HepG2 (cell line): ENCODE data around the gene RRBP1. TPM values are rescaled to one million over a fixed set of nuclear protein-coding genes. Genes with fewer than 3 reads are reported as not detected.

Experiments
- ATAC-seq: fragments of 200-7000 bp; cut with Tn5 transposase; 3 replicates; pipeline ENCODE4 v1.9.1; 2020; ENCODE audit warnings: mild to moderate bottlenecking, moderate library complexity
- BruUV-seq: library from RNA; stranded (reverse); fragments of 400-500 nt; replicated peaks from 2 replicates; lab custom pipeline; 2021; lab: Mats Ljungman, UMichigan
- CTCF ChIA-PET: fragments of 300-600 bp; formaldehyde crosslinking; extraction: SDS; loops from one replicate; lab custom pipeline; 2021; ENCODE audit warnings: low total read pairs, inconsistent platforms, low intra/inter-chr PET ratio; lab: Yijun Ruan, JAX
- POLR2A ChIA-PET: fragments of 350-600 bp; sonication (Branson Sonifier 250); formaldehyde crosslinking; loops from one replicate; lab custom pipeline; 2020; ENCODE audit warnings: antibody characterized with exemption, inconsistent platforms; lab: Yijun Ruan, JAX
- DNase-seq: peaks from one replicate; pipeline ENCODE4 v3.0.0-alpha.2; 2015; ENCODE audit warnings: low spot score
- FAIRE-seq: peaks from 3 replicates; lab custom pipeline; 2011; peaks lifted over from hg19 to GRCh38; lab: Jason Lieb, UNC
- H2AFZ ChIP-seq: one replicate; pipeline ENCODE4 v1.6.1; 2011; ENCODE audit warnings: low read length, inconsistent platforms
- H3K27ac ChIP-seq: fragments of 300-600 bp; 3 replicates; pipeline ENCODE4 v1.8.0; 2011; ENCODE audit warnings: mixed run types, mild to moderate bottlenecking, mixed read lengths, low read length, inconsistent platforms; ENCODE audit not compliant: insufficient read depth; ENCODE audit errors: extremely low read length
- H3K27me3 ChIP-seq, 2 experiments: fragments of 200-600 bp in 1 of 2; 2 replicates in 1 of 2; 3 replicates in 1 of 2; pipeline versions ENCODE4 v1.6.0 to v1.8.0; 2011; ENCODE audit warnings: low read length in 2 of 2, mild to moderate bottlenecking in 2 of 2, moderate library complexity in 2 of 2, inconsistent platforms in 1 of 2; ENCODE audit not compliant: insufficient read depth in 2 of 2, control insufficient read depth in 1 of 2
- H3K36me3 ChIP-seq, 2 experiments: fragments of 200-600 bp in 1 of 2; replicated peaks in 1 of 2; 2 replicates in 1 of 2; 3 replicates in 1 of 2; pipeline versions ENCODE4 v1.5.1 to v1.8.0; 2011; ENCODE audit warnings: low read length in 2 of 2, inconsistent platforms in 1 of 2; ENCODE audit not compliant: insufficient read depth in 2 of 2, control insufficient read depth in 1 of 2
- H3K4me1 ChIP-seq: 2 replicates; pipeline ENCODE4 v1.5.1; 2012; ENCODE audit warnings: low read length, inconsistent platforms; ENCODE audit not compliant: insufficient read depth
- H3K4me2 ChIP-seq: 2 replicates; pipeline ENCODE4 v1.6.0; 2011; ENCODE audit warnings: low read depth, low read length, inconsistent platforms
- H3K4me3 ChIP-seq, 3 experiments: fragments of 200-600 bp in 1 of 3; sonication (generic), shearing (Covaris generic) in 1 of 3; replicated peaks in 1 of 3; 2 replicates each; pipeline ENCODE4 v1.5.1; 2011 to 2016; ENCODE audit warnings: low read length in 3 of 3, inconsistent platforms in 2 of 3, low read depth in 2 of 3, mild to moderate bottlenecking in 2 of 3, control low read depth in 1 of 3, mixed read lengths in 1 of 3; ENCODE audit not compliant: insufficient read depth in 1 of 3
- H3K79me2 ChIP-seq: one replicate; pipeline ENCODE4 v1.6.1; 2011; ENCODE audit warnings: low read length, inconsistent platforms; ENCODE audit not compliant: insufficient read depth
- H3K9ac ChIP-seq: 2 replicates; pipeline ENCODE4 v1.6.0; 2011; ENCODE audit warnings: mild to moderate bottlenecking, low read depth, low read length, inconsistent platforms; ENCODE audit not compliant: insufficient read depth
- H3K9me3 ChIP-seq: 2 replicates; pipeline ENCODE4 v1.5.1; 2012; ENCODE audit warnings: mild to moderate bottlenecking, low read length
- H4K20me1 ChIP-seq: 2 replicates; pipeline ENCODE4 v1.6.0; 2011; ENCODE audit warnings: inconsistent platforms, mild to moderate bottlenecking, low read length, moderate library complexity; ENCODE audit not compliant: insufficient read depth
- AGO1 ChIP-seq: fragments of 200-400 bp; formaldehyde crosslinking; IDR thresholded peaks from 2 replicates; pipeline ENCODE4 v1.6.1; 2017; ENCODE audit warnings: mild to moderate bottlenecking, low read depth, low read length, moderate library complexity; ENCODE audit not compliant: poor library complexity, severe bottlenecking
- ARNTL ChIP-seq: sonication (generic); formaldehyde crosslinking; IDR thresholded peaks from 2 replicates; pipeline ENCODE4 v1.4.0; 2020; ENCODE audit warnings: mild to moderate bottlenecking, missing genetic modification reagents
- HMG20B ChIP-seq: conservative IDR thresholded peaks from 2 replicates; pipeline ENCODE4 v1.6.1; 2016; ENCODE audit warnings: missing genetic modification reagents, missing compliant biosample characterization
- JUNB ChIP-seq: sonication (generic); formaldehyde crosslinking; IDR thresholded peaks from 2 replicates; pipeline ENCODE4 v1.8.0; 2022; ENCODE audit warnings: missing genetic modification reagents, mild to moderate bottlenecking, borderline replicate concordance
- KDM6A ChIP-seq: IDR thresholded peaks from 2 replicates; pipeline ENCODE4 v1.6.1; 2016; ENCODE audit warnings: low read depth
- NCOR1 ChIP-seq: fragments of 200-600 bp; sonication (generic); IDR thresholded peaks from 2 replicates; pipeline ENCODE4 v1.7.0; 2017; ENCODE audit warnings: antibody characterized with exemption, low read length, borderline replicate concordance
- NONO ChIP-seq, 2 experiments: fragments of 450-650 bp in 1 of 2; sonication (generic) in 1 of 2; formaldehyde crosslinking in 1 of 2; IDR thresholded peaks in 1 of 2; conservative IDR thresholded peaks in 1 of 2; 2 replicates each; pipeline versions ENCODE4 v1.6.1 to v1.8.0; 2017 to 2022; ENCODE audit warnings: mild to moderate bottlenecking in 1 of 2, missing genetic modification reagents in 1 of 2, moderate library complexity in 1 of 2
- TBX2 ChIP-seq: sonication (generic); formaldehyde crosslinking; IDR thresholded peaks from 2 replicates; pipeline ENCODE4 v1.5.0; 2020; ENCODE audit warnings: missing genetic modification reagents, mild to moderate bottlenecking, borderline replicate concordance
- ZNF44 ChIP-seq: sonication (generic); formaldehyde crosslinking; IDR thresholded peaks from 2 replicates; pipeline ENCODE4 v1.5.1; 2020; ENCODE audit warnings: mild to moderate bottlenecking, missing genetic modification reagents
- WGBS: methylation state at CpG from one replicate; pipeline ENCODE4 v1.1.6; 2017; ENCODE audit warnings: low lambda C conversion rate; 5-methylcytosine and 5-hydroxymethylcytosine counted together
- in situ Hi-C: cut with HindIII; loops from 2 replicates; pipeline ENCODE4 v1.10.0; 2017; ENCODE audit warnings: low pct_unique_long_range_greater_than_20kb; ENCODE audit not compliant: extremely low pct_ligation_motif_present
- intact Hi-C: fragments of 100-400 bp; cut with micrococcal nuclease; formaldehyde crosslinking; loops from one replicate; pipeline ENCODE4 v1.10.0; 2022; ENCODE audit not compliant: unreplicated experiment
- polyA plus RNA-seq, 8 experiments: library from polyadenylated mRNA; depleted of rRNA in 3 of 8; stranded (reverse) in 7 of 8; unstranded in 1 of 8; fragments of >200 nt; fragmentation: Illumina TruSeq in 4 of 8; extraction: Trizol in 4 of 8; gene quantifications; 2 replicates each; pipeline versions ENCODE4 v1.2.1 to v1.2.3, GENCODE V29; 2011 to 2016; ENCODE audit warnings: low read depth in 4 of 8, missing spikeins in 1 of 8, mixed read lengths in 1 of 8; ENCODE audit not compliant: insufficient read depth in 1 of 8
- total RNA-seq, 5 experiments: library from RNA; depleted of rRNA; stranded (reverse); fragments of >200 nt; fragmentation: Illumina TruSeq; extraction: Trizol; gene quantifications; 2 replicates each; pipeline ENCODE4 v1.2.3, GENCODE V29; 2016; ENCODE audit warnings: low read depth in 1 of 5
- TF ChIP-seq, protein P1 (sequence below): sonication (generic); formaldehyde crosslinking; IDR thresholded peaks from 2 replicates; pipeline ENCODE4 v1.8.0; 2022; ENCODE audit warnings: mild to moderate bottlenecking, missing genetic modification reagents, moderate library complexity
- TF ChIP-seq, protein P2 (sequence below): sonication (generic); formaldehyde crosslinking; IDR thresholded peaks from 2 replicates; pipeline ENCODE4 v1.8.1; 2023; ENCODE audit warnings: mild to moderate bottlenecking, missing genetic modification reagents
- TF ChIP-seq, protein P3 (sequence below): sonication (generic); formaldehyde crosslinking; IDR thresholded peaks from 2 replicates; pipeline ENCODE4 v1.4.0; 2020; ENCODE audit warnings: missing genetic modification reagents
- TF ChIP-seq, protein P4 (sequence below): sonication (generic); formaldehyde crosslinking; IDR thresholded peaks from 2 replicates; pipeline ENCODE4 v1.4.0; 2020; ENCODE audit warnings: missing genetic modification reagents, borderline replicate concordance
- TF ChIP-seq, protein P5 (sequence below): sonication (generic); formaldehyde crosslinking; IDR thresholded peaks from 2 replicates; pipeline ENCODE4 v1.5.0; 2020; ENCODE audit warnings: missing genetic modification reagents, mild to moderate bottlenecking, borderline replicate concordance

Gene RRBP1
- total and polyA plus RNA-seq, 2 of the 13 experiments (the other 11 are each of a cell fraction or from before 2014, with no cell fraction given): 150 to 222 TPM

DNA sequence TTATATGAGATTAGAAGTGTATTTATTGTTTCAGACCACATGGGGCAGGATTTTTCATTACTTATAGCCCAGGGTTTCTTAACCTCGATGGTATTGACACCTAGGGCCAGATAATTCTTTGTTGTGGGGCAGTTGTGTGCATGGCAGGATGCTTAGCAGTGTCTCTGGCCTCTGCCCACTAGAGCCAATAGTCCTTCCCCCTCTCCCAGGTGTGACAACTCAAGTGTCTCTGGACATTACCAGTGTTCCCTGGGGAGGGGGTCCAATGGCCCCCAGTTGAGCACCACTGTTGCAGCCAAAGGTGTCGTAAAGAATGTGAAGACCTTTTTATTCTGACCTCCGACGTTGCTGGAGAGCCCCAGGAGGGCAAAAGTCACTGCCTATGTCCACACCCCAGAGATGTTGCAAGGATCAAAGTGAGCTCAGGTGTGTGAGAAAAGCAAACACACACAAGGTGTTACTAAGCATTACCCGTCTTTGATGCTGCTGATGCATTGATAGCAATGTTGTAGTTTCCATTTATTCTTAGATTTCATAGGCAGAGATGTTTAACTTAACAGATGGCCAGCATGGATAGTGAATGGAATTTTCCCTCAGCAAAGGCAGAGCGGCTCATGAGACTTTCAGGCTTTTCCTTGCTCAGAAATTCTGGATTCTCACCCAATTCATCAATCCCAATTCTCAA, 39.9 kb upstream of the RRBP1 start:
- ChIA-PET CTCF (interaction anchor here (1.3 to 1.6 kb wide), 4 partner anchors 11 to 176 kb away, joined by 3 to 13 read pairs (median 6); partner anchors contain the start of gene RRBP1), POLR2A (interaction anchor here (0.8 to 5.5 kb wide), 17 partner anchors 12 to 176 kb away, joined by 3 to 81 read pairs (median 4); partner anchors contain the start of genes DSTN and RRBP1)
- H3K27ac ChIP-seq: peak overlapping the region; percentile 55
- TF ChIP-seq, protein P1, sequence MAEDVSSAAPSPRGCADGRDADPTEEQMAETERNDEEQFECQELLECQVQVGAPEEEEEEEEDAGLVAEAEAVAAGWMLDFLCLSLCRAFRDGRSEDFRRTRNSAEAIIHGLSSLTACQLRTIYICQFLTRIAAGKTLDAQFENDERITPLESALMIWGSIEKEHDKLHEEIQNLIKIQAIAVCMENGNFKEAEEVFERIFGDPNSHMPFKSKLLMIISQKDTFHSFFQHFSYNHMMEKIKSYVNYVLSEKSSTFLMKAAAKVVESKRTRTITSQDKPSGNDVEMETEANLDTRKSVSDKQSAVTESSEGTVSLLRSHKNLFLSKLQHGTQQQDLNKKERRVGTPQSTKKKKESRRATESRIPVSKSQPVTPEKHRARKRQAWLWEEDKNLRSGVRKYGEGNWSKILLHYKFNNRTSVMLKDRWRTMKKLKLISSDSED (CRISPR knock-in tag): no peak
- TF ChIP-seq, protein P2, sequence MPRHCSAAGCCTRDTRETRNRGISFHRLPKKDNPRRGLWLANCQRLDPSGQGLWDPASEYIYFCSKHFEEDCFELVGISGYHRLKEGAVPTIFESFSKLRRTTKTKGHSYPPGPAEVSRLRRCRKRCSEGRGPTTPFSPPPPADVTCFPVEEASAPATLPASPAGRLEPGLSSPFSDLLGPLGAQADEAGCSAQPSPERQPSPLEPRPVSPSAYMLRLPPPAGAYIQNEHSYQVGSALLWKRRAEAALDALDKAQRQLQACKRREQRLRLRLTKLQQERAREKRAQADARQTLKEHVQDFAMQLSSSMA (CRISPR knock-in tag): peak; percentile 64; the same call in 1 of the 2 replicates
- TF ChIP-seq, protein P3, sequence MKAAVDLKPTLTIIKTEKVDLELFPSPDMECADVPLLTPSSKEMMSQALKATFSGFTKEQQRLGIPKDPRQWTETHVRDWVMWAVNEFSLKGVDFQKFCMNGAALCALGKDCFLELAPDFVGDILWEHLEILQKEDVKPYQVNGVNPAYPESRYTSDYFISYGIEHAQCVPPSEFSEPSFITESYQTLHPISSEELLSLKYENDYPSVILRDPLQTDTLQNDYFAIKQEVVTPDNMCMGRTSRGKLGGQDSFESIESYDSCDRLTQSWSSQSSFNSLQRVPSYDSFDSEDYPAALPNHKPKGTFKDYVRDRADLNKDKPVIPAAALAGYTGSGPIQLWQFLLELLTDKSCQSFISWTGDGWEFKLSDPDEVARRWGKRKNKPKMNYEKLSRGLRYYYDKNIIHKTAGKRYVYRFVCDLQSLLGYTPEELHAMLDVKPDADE (CRISPR knock-in tag): no peak
- TF ChIP-seq, protein P4, sequence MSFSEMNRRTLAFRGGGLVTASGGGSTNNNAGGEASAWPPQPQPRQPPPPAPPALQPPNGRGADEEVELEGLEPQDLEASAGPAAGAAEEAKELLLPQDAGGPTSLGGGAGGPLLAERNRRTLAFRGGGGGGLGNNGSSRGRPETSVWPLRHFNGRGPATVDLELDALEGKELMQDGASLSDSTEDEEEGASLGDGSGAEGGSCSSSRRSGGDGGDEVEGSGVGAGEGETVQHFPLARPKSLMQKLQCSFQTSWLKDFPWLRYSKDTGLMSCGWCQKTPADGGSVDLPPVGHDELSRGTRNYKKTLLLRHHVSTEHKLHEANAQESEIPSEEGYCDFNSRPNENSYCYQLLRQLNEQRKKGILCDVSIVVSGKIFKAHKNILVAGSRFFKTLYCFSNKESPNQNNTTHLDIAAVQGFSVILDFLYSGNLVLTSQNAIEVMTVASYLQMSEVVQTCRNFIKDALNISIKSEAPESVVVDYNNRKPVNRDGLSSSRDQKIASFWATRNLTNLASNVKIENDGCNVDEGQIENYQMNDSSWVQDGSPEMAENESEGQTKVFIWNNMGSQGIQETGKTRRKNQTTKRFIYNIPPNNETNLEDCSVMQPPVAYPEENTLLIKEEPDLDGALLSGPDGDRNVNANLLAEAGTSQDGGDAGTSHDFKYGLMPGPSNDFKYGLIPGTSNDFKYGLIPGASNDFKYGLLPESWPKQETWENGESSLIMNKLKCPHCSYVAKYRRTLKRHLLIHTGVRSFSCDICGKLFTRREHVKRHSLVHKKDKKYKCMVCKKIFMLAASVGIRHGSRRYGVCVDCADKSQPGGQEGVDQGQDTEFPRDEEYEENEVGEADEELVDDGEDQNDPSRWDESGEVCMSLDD (CRISPR knock-in tag): peak; percentile 88; the same call in 1 of the 2 replicates
- TF ChIP-seq NCOR1 (peak; percentile 99), ARNTL (peak; percentile 89), JUNB (CRISPR knock-in tag) (peak; percentile 88; the same call in 1 of the 2 replicates), TBX2 (CRISPR knock-in tag) (peak; percentile 100), KDM6A (CRISPR knock-in tag) (peak; percentile 95), HMG20B (peak; percentile 100), NONO (IDR thresholded peaks at IDR 0.05) (no peak), NONO (CRISPR knock-in tag; conservative IDR thresholded peaks at IDR 0.05) (peak; percentile 96), ZNF44 (CRISPR knock-in tag) (no peak), AGO1 (no peak)
- TF ChIP-seq, protein P5, sequence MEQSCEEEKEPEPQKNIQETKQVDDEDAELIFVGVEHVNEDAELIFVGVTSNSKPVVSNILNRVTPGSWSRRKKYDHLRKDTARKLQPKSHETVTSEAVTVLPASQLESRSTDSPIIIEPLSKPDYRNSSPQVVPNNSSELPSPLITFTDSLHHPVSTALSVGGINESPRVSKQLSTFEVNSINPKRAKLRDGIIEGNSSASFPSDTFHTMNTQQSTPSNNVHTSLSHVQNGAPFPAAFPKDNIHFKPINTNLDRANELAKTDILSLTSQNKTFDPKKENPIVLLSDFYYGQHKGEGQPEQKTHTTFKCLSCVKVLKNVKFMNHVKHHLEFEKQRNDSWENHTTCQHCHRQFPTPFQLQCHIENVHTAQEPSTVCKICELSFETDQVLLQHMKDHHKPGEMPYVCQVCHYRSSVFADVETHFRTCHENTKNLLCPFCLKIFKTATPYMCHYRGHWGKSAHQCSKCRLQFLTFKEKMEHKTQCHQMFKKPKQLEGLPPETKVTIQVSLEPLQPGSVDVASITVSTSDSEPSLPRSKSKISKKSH (CRISPR knock-in tag): no peak

More for the DNA sequence above, 39.9 kb upstream of the RRBP1 start:
- Histone ChIP-seq H3K4me2 (peak overlapping the region; percentile 52), H3K4me3 (peak overlapping the region in 1 of 3 experiments; percentile 8; a peak in 2 of 6 replicates), H3K27me3 (peaks cover 4 to 65% of the 10 kb centered on the region in 2 experiments; a peak in 4 of 5 replicates), H3K79me2 (no peaks in the 10 kb centered on the region), H3K36me3 (no peaks in the 10 kb centered on the region), H3K9ac (no peak overlapping the region), H2AFZ (no peak overlapping the region), H3K4me1 (peaks cover 44% of the 10 kb centered on the region), H4K20me1 (no peaks in the 10 kb centered on the region), H3K9me3 (no peaks in the 10 kb centered on the region)
- WGBS: 2% methylated on average over 6 of the region's 6 CpGs
- FAIRE-seq (peak; percentile 97), DNase-seq (peak; percentile 99), ATAC-seq (peak; percentile 91)
- in situ Hi-C loops (no loop called here), intact Hi-C loops (loop anchor here (1.0 to 5.0 kb wide), 8 partner anchors 12 to 215 kb away; partner anchors contain the start of gene RRBP1)
- BruUV-seq: no TSS peak
